Measurements from ENCODE around the gene TMEM130.

DNA sequence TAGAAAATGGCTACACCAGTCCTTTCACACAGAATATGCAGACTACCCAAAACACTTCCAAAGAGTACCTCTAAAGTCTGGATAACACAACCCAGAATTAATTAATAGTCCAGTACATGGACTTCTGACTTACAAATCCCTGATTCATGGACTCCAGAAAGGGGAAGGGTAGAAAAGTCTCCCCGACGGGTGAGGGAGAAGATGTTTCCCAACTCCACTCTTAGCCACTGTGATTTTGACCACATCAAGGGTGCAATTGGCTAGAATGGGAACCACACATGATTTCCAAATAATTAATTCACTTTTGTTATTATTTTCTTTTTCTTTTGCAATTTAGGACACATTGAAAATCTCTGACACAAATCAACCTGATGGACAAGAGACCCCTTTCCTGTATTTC lies 1.4 kb downstream of the TMEM130 start:
- TF ChIP-seq NFIC (IDR thresholded peaks at IDR 0.05) (no peak), USF1 (IDR thresholded peaks at IDR 0.05) (no peak), EP300 (IDR thresholded peaks at IDR 0.05; ENCODE audit: borderline replicate concordance) (no peak), CEBPB (IDR thresholded peaks at IDR 0.05) (no peak), FOXM1 (IDR thresholded peaks at IDR 0.05; ENCODE audit: borderline replicate concordance, low read depth) (no peak), RAD21 (IDR thresholded peaks at IDR 0.05; ENCODE audit: low read depth) (no peak), TAF1 (IDR thresholded peaks at IDR 0.05; ENCODE audit: low read depth) (no peak), TEAD4 (IDR thresholded peaks at IDR 0.05) (no peak), YY1 (IDR thresholded peaks at IDR 0.05; ENCODE audit: low read depth) (no peak)
- TF ChIP-seq, protein P1, sequence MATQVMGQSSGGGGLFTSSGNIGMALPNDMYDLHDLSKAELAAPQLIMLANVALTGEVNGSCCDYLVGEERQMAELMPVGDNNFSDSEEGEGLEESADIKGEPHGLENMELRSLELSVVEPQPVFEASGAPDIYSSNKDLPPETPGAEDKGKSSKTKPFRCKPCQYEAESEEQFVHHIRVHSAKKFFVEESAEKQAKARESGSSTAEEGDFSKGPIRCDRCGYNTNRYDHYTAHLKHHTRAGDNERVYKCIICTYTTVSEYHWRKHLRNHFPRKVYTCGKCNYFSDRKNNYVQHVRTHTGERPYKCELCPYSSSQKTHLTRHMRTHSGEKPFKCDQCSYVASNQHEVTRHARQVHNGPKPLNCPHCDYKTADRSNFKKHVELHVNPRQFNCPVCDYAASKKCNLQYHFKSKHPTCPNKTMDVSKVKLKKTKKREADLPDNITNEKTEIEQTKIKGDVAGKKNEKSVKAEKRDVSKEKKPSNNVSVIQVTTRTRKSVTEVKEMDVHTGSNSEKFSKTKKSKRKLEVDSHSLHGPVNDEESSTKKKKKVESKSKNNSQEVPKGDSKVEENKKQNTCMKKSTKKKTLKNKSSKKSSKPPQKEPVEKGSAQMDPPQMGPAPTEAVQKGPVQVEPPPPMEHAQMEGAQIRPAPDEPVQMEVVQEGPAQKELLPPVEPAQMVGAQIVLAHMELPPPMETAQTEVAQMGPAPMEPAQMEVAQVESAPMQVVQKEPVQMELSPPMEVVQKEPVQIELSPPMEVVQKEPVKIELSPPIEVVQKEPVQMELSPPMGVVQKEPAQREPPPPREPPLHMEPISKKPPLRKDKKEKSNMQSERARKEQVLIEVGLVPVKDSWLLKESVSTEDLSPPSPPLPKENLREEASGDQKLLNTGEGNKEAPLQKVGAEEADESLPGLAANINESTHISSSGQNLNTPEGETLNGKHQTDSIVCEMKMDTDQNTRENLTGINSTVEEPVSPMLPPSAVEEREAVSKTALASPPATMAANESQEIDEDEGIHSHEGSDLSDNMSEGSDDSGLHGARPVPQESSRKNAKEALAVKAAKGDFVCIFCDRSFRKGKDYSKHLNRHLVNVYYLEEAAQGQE (IDR thresholded peaks at IDR 0.05; ENCODE audit: low read depth), result no peak
